ENCODE measurements around the gene NDUFAF5.

The NDUFAF5 gene

DNA sequence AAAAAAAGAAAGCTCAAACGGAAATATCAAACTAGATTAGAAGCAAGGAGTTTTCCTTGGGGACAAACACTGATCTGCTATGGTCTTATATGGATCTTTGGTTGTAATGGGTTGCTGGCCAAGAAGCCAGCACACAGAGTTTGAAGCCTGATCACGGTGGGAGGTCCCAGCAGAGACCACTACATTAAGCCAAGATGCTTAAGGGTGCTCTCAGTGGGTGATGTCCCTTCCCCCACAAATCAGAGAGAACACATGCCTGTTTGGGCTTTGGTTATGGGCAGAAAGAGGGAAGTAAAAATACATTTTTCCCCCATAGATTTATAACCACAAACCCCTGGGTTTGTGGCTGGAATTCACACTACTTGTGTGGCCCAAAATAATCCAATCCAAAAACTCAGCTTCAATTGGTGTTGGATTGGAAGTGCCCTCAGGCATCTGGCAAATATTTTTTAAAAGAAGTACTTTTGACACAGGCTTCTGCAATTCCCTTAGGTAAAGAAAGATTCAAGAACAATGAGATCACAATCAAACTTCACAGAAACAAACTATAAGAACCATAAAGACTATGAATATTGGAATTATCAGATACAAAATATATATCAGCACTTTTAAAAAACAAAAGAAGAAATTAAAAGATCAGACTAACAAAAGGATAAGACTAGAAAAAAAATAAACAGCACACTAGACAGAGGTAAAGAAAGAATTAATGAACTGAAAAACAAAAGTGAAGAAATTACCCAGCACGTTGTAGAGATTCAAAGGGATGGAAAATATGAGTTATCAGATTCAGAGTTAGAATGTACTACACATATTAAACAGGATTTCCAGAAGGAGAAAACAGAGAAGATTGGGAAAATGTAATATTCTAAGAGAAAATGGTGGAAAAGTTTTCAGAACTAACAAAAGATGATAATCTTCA is 44.8 kb upstream of the NDUFAF5 start:
- H3K36me3 ChIP-seq (ENCODE audit: control insufficient read depth, insufficient read depth, low read length) = no peaks in the 10 kb centered on the region
- H3K27me3 ChIP-seq (ENCODE audit: control insufficient read depth, insufficient read depth, low read length) = no peaks in the 10 kb centered on the region
- H3K27ac ChIP-seq = no peak overlapping the region
- no peak overlapping the region for H3K4me3 ChIP-seq (ENCODE audit: low read depth, low read length)
- H3K9me3 ChIP-seq (ENCODE audit: control insufficient read depth, low read length) = no peaks in the 10 kb centered on the region
- TF ChIP-seq, protein P1, sequence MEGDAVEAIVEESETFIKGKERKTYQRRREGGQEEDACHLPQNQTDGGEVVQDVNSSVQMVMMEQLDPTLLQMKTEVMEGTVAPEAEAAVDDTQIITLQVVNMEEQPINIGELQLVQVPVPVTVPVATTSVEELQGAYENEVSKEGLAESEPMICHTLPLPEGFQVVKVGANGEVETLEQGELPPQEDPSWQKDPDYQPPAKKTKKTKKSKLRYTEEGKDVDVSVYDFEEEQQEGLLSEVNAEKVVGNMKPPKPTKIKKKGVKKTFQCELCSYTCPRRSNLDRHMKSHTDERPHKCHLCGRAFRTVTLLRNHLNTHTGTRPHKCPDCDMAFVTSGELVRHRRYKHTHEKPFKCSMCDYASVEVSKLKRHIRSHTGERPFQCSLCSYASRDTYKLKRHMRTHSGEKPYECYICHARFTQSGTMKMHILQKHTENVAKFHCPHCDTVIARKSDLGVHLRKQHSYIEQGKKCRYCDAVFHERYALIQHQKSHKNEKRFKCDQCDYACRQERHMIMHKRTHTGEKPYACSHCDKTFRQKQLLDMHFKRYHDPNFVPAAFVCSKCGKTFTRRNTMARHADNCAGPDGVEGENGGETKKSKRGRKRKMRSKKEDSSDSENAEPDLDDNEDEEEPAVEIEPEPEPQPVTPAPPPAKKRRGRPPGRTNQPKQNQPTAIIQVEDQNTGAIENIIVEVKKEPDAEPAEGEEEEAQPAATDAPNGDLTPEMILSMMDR (IDR thresholded peaks at IDR 0.05) = no peak
- H3K4me1 ChIP-seq = no peaks in the 10 kb centered on the region
- no peak overlapping the region for H3K9ac ChIP-seq
- no peak overlapping the region for H2AFZ ChIP-seq
- no peak overlapping the region for H3K4me2 ChIP-seq (ENCODE audit: low read length)
- H3K79me2 ChIP-seq = no peaks in the 10 kb centered on the region

DNA sequence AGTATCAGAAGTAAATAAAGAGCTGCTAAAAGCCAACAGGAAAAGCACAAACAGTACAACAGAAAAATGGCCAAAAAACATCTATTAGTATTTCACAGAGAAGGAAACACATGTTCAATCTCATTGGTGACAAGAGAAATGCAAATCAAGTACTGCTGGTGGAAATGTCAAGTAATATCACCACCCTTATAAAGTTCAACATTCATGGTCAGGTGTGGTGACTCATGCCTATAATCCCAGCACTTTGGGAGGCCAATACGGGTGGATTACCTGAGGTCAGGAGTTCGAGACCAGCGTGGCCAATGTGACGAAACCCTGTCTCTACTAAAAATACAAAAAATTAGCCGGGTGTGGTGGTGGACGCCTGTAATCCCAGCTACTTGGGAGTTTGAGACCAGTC is 42.9 kb upstream of the NDUFAF5 start:
- no peaks in the 10 kb centered on the region for H3K27me3 ChIP-seq (ENCODE audit: control insufficient read depth, insufficient read depth, low read length)
- H2AFZ ChIP-seq = no peak overlapping the region
- no peaks in the 10 kb centered on the region for H3K36me3 ChIP-seq (ENCODE audit: control insufficient read depth, insufficient read depth, low read length)
- no peaks in the 10 kb centered on the region for H3K4me1 ChIP-seq
- TF ChIP-seq, protein P1 (IDR thresholded peaks at IDR 0.05) = no peak
- no peak overlapping the region for H3K27ac ChIP-seq
- H3K4me3 ChIP-seq (ENCODE audit: low read depth, low read length) = no peak overlapping the region
- no peaks in the 10 kb centered on the region for H3K9me3 ChIP-seq (ENCODE audit: control insufficient read depth, low read length)
- no peak overlapping the region for H3K4me2 ChIP-seq (ENCODE audit: low read length)
- no peak overlapping the region for H3K9ac ChIP-seq
- H3K79me2 ChIP-seq = no peaks in the 10 kb centered on the region

DNA sequence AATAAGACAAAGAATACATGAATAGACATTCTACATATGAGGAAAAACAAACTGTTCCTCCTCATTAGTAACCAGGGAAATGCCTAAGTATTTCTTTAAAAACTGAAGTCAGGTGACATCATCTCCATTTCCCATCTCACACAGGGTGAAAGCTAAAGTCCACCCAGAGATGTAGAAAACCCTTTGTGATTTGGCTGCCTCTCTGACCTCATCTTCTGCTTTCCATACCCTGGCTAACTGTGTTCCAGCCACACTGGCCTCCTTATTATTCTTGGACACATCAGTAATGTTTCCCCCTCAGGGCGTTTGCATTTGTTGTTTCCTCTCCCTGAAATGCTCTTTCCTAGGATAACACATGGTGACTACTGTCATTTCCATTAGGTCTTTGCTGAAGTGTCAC is 40.5 kb upstream of the NDUFAF5 start:
- H3K4me3 ChIP-seq (ENCODE audit: low read depth, low read length) = no peak overlapping the region
- H2AFZ ChIP-seq = no peak overlapping the region
- no peaks in the 10 kb centered on the region for H3K36me3 ChIP-seq (ENCODE audit: control insufficient read depth, insufficient read depth, low read length)
- H3K27me3 ChIP-seq (ENCODE audit: control insufficient read depth, insufficient read depth, low read length) = no peaks in the 10 kb centered on the region
- H3K27ac ChIP-seq = no peak overlapping the region
- H3K4me1 ChIP-seq = no peaks in the 10 kb centered on the region
- no peak overlapping the region for H3K9ac ChIP-seq
- H3K79me2 ChIP-seq = no peaks in the 10 kb centered on the region
- H3K9me3 ChIP-seq (ENCODE audit: control insufficient read depth, low read length) = no peaks in the 10 kb centered on the region
- TF ChIP-seq, protein P1 (IDR thresholded peaks at IDR 0.05) = no peak
- H3K4me2 ChIP-seq (ENCODE audit: low read length) = no peak overlapping the region

DNA sequence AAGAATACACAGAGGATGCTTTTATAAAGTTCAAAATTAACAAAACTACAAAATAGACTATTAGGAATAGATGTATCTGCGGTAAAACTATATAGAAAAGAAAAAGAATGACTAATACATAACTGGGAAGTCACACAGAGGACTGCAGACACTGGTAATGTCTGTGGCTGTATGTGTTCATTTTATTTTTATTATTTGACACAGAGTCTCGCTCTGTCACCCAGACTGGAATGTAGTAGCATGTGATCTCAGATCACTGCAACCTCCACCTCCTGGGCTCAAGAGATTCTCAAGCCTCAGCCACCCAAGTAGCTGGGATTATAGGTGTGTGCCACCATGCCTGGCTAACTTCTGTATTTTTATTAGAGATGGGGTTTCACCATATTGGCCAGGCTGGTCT is 39.0 kb upstream of the NDUFAF5 start:
- Histone ChIP-seq H3K27me3 (ENCODE audit: control insufficient read depth, insufficient read depth, low read length) (no peaks in the 10 kb centered on the region), H3K9me3 (ENCODE audit: control insufficient read depth, low read length) (no peaks in the 10 kb centered on the region), H3K4me1 (no peaks in the 10 kb centered on the region), H3K79me2 (no peaks in the 10 kb centered on the region), H2AFZ (no peak overlapping the region), H3K9ac (no peak overlapping the region), H3K27ac (no peak overlapping the region), H3K36me3 (ENCODE audit: control insufficient read depth, insufficient read depth, low read length) (no peaks in the 10 kb centered on the region), H3K4me2 (ENCODE audit: low read length) (no peak overlapping the region), H3K4me3 (ENCODE audit: low read depth, low read length) (no peak overlapping the region)
- TF ChIP-seq, protein P1 (IDR thresholded peaks at IDR 0.05) = no peak

DNA sequence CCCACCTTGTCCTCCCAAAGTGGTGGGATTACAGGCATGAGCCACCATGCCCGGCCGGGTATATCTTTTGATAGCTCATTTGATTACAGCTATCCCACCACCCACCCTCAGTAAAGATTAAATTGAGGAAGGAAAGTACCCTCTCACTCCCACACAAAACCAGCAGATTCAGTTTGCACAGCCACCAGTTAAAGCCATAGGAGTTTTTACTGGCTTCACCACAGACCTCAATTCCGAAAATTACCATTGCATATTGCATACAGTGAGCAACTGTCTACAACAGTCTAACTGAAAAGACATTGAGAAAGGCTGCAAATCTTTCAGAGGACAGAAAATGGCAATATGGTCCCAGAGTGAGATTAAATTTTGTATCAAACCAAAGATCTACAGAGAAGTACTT is 35.0 kb upstream of the NDUFAF5 start:
- Histone ChIP-seq H3K4me3 (ENCODE audit: low read depth, low read length) (no peak overlapping the region), H3K79me2 (no peaks in the 10 kb centered on the region), H3K9me3 (ENCODE audit: control insufficient read depth, low read length) (no peaks in the 10 kb centered on the region), H2AFZ (no peak overlapping the region), H3K27me3 (ENCODE audit: control insufficient read depth, insufficient read depth, low read length) (no peaks in the 10 kb centered on the region), H3K9ac (no peak overlapping the region), H3K27ac (no peak overlapping the region), H3K4me1 (no peaks in the 10 kb centered on the region), H3K4me2 (ENCODE audit: low read length) (no peak overlapping the region), H3K36me3 (ENCODE audit: control insufficient read depth, insufficient read depth, low read length) (no peaks in the 10 kb centered on the region)
- TF ChIP-seq, protein P1 (IDR thresholded peaks at IDR 0.05) = no peak
